Measurements from ENCODE around the gene LMO1. TPM values are rescaled to one million over a fixed set of nuclear protein-coding genes. Genes with fewer than 3 reads are reported as not detected.

LMO1 gene
- total RNA-seq, 6 experiments from 2014 or later: not detected

GRCh38 chr11:8269636-8270035 lies 6.0 kb upstream of the LMO1 start:
- TF ChIP-seq POLR2A (IDR thresholded peaks at IDR 0.05) (no peak), CTCF (IDR thresholded peaks at IDR 0.05) (no peak)
- intact Hi-C loops (cut with DNase I): no loop called here
- Histone ChIP-seq H3K4me3 (no peak overlapping the region), H3K27ac (no peak overlapping the region), H3K36me3 (no peaks in the 10 kb centered on the region), H3K27me3 (peaks cover 13 to 26% of the 10 kb centered on the region in 2 donors), H3K4me1 (peaks cover 0 to 8% (median 0%) of the 10 kb centered on the region in 4 donors), H3K9me3 (no peaks in the 10 kb centered on the region)
- ATAC-seq: no peak
- no peak for DNase-seq
- WGBS (ENCODE audit: insufficient coverage, low coverage, low lambda C conversion rate, missing lambda C conversion rate): 65% methylated on average over 4 of the region's 5 CpGs

GRCh38 chr11:8268530-8269400 lies 5.1 kb upstream of the LMO1 start:
- Histone ChIP-seq H3K9me3 (no peaks in the 10 kb centered on the region), H3K4me1 (peaks cover 0 to 8% (median 0%) of the 10 kb centered on the region in 4 donors), H3K27ac (no peak overlapping the region), H3K4me3 (peak overlapping the region in 2 of 3 donors; percentile 25 to 34), H3K27me3 (peaks cover 13 to 33% of the 10 kb centered on the region in 2 donors), H3K36me3 (no peaks in the 10 kb centered on the region)
- TF ChIP-seq POLR2A (IDR thresholded peaks at IDR 0.05) (no peak), CTCF (IDR thresholded peaks at IDR 0.05) (no peak)
- 37% methylated on average over 21 of the region's 65 CpGs for WGBS (ENCODE audit: insufficient coverage, low coverage, low lambda C conversion rate, missing lambda C conversion rate)
- ATAC-seq (peak in 1 of 4 donors; percentile 31), DNase-seq (peak in 2 of 3 donors; percentile 30 to 31)
- intact Hi-C loops (cut with DNase I): no loop called here

- Histone ChIP-seq H3K4me3 (peak overlapping the region in 2 of 3 donors; percentile 25 to 34), H3K27ac (no peak overlapping the region), H3K9me3 (no peaks in the 10 kb centered on the region), H3K36me3 (no peaks in the 10 kb centered on the region), H3K4me1 (peaks cover 0 to 15% (median 0%) of the 10 kb centered on the region in 4 donors), H3K27me3 (peaks cover 13 to 33% of the 10 kb centered on the region in 2 donors)
- ATAC-seq: peak in 1 of 4 donors; percentile 15
- peak in 2 of 3 donors; percentile 37 to 47 for DNase-seq
- intact Hi-C loops (cut with DNase I): no loop called here
- 13% methylated on average over 4 of the region's 74 CpGs for WGBS (ENCODE audit: insufficient coverage, low coverage, low lambda C conversion rate, missing lambda C conversion rate)
- TF ChIP-seq CTCF (IDR thresholded peaks at IDR 0.05) (no peak), POLR2A (IDR thresholded peaks at IDR 0.05) (no peak)
Observed at GRCh38 chr11:8267831-8268529, 4.3 kb upstream of the LMO1 start.

- H3K4me3 ChIP-seq: no peak overlapping the region
- H3K9me3 ChIP-seq: no peaks in the 10 kb centered on the region
- ATAC-seq (no peak), DNase-seq (peak in 2 of 3 donors; percentile 15 to 20)
- intact Hi-C loops (cut with DNase I): no loop called here
- no peak for TF ChIP-seq POLR2A (IDR thresholded peaks at IDR 0.05)
- TF ChIP-seq CTCF (IDR thresholded peaks at IDR 0.05): no peak
- no peaks in the 10 kb centered on the region for H3K36me3 ChIP-seq
- H3K27ac ChIP-seq: no peak overlapping the region
- WGBS (ENCODE audit: insufficient coverage, low coverage, low lambda C conversion rate, missing lambda C conversion rate): 67% methylated on average over 2 of the region's 5 CpGs
- H3K27me3 ChIP-seq: peaks cover 13 to 40% of the 10 kb centered on the region in 2 donors
- peaks cover 0 to 22% (median 0%) of the 10 kb centered on the region in 4 donors for H3K4me1 ChIP-seq
Observed at GRCh38 chr11:8267280-8267679, 3.6 kb upstream of the LMO1 start.

Data from right lobe of liver (tissue), 6 donors.